ENCODE data around the gene ADAMTS17.

- TF ChIP-seq CTCF (IDR thresholded peaks at IDR 0.05) (no peak), EZH2 (IDR thresholded peaks at IDR 0.05) (no peak)
Observed at GRCh38 chr15:99977929-99978328, 363.8 kb downstream of the ADAMTS17 start.

All from neural progenitor cell (in vitro differentiated cells).